H1 (cell line): ENCODE data around the gene ANGPTL2. TPM values are rescaled to one million over a fixed set of nuclear protein-coding genes. Genes with fewer than 3 reads are reported as not detected.

Experiments
- CTCF ChIA-PET: fragments of 300-600 bp; sonication (Branson Sonifier 250); formaldehyde crosslinking; loops from one replicate; lab custom pipeline; 2021; ENCODE audit not compliant: partially characterized antibody; lab: Charles Lee
- POLR2A ChIA-PET: fragments of 300-600 bp; sonication (Branson Sonifier 250); formaldehyde crosslinking; loops from one replicate; lab custom pipeline; 2021; ENCODE audit warnings: inconsistent platforms; ENCODE audit not compliant: partially characterized antibody; lab: Charles Lee
- DNase-seq, 2 experiments: peaks; one replicate each; pipeline versions ENCODE4 v3.0.0 to v3.0.0-alpha.2; 2010 to 2022; ENCODE audit warnings: low spot score in 2 of 2, low read depth in 1 of 2, mixed read lengths in 1 of 2
- FAIRE-seq: peaks from 2 replicates; lab custom pipeline; 2011; peaks lifted over from hg19 to GRCh38; lab: Jason Lieb, UNC
- H2AFZ ChIP-seq: 2 replicates; pipeline ENCODE4 v1.8.1; 2012; ENCODE audit warnings: low read length, inconsistent platforms
- H2AK5ac ChIP-seq: 2 replicates; pipeline ENCODE4 v1.6.1; 2013; ENCODE audit warnings: low read depth, low read length
- H2BK120ac ChIP-seq: replicated peaks from 2 replicates; pipeline ENCODE3; 2013; ENCODE audit warnings: low read depth, low read length, inconsistent platforms
- H2BK12ac ChIP-seq: 2 replicates; pipeline ENCODE4 v1.6.1; 2013; ENCODE audit warnings: low read depth, low read length
- H2BK15ac ChIP-seq: 2 replicates; pipeline ENCODE4 v1.6.1; 2013; ENCODE audit warnings: low read length
- H2BK20ac ChIP-seq: 2 replicates; pipeline ENCODE4 v1.6.1; 2013; ENCODE audit warnings: low read length
- H2BK5ac ChIP-seq: 2 replicates; pipeline ENCODE4 v1.6.1; 2013; ENCODE audit warnings: low read depth, low read length
- H3K14ac ChIP-seq: 2 replicates; pipeline ENCODE4 v1.6.1; 2013; ENCODE audit warnings: inconsistent platforms; ENCODE audit not compliant: insufficient read length
- H3K18ac ChIP-seq: 2 replicates; pipeline ENCODE4 v1.6.1; 2013; ENCODE audit warnings: low read length; ENCODE audit errors: extremely low read depth
- H3K23ac ChIP-seq: 2 replicates; pipeline ENCODE4 v1.6.1; 2013; ENCODE audit warnings: inconsistent platforms; ENCODE audit not compliant: insufficient read length
- H3K23me2 ChIP-seq: 2 replicates; pipeline ENCODE4 v1.6.1; 2013; ENCODE audit warnings: low read depth, low read length
- H3K27ac ChIP-seq: 2 replicates; pipeline ENCODE4 v1.6.1; 2011; ENCODE audit warnings: low read depth, low read length, inconsistent platforms
- H3K27me3 ChIP-seq, 4 experiments: replicated peaks in 1 of 4; 1 replicate in 1 of 4; 2 replicates in 3 of 4; pipeline versions ENCODE4 v1.6.1 to v1.8.1; 2011 to 2013; ENCODE audit warnings: low read length in 3 of 4, mild to moderate bottlenecking in 3 of 4, inconsistent platforms in 2 of 4, mixed read lengths in 2 of 4, moderate library complexity in 1 of 4; ENCODE audit not compliant: control insufficient read depth in 3 of 4, insufficient read depth in 3 of 4; ENCODE audit errors: extremely low read depth in 1 of 4
- H3K36me3 ChIP-seq, 4 experiments: 2 replicates each; pipeline versions ENCODE4 v1.6.1 to v1.8.1; 2011 to 2013; ENCODE audit warnings: mild to moderate bottlenecking in 4 of 4, low read length in 3 of 4, moderate library complexity in 2 of 4, control low read depth in 1 of 4, inconsistent platforms in 1 of 4; ENCODE audit not compliant: insufficient read depth in 4 of 4, control insufficient read depth in 2 of 4
- H3K4ac ChIP-seq: replicated peaks from 2 replicates; pipeline ENCODE3; 2013; ENCODE audit warnings: low read length, low read depth, mixed read lengths, inconsistent platforms; ENCODE audit not compliant: insufficient read length
- H3K4me1 ChIP-seq, 4 experiments: replicated peaks in 1 of 4; 1 replicate in 1 of 4; 2 replicates in 3 of 4; pipeline versions ENCODE4 v1.6.1 to v1.8.1; 2011 to 2013; ENCODE audit warnings: low read length in 3 of 4, inconsistent platforms in 2 of 4, mixed read lengths in 1 of 4; ENCODE audit not compliant: insufficient read depth in 4 of 4, control insufficient read depth in 3 of 4
- H3K4me2 ChIP-seq, 2 experiments: 2 replicates each; pipeline versions ENCODE4 v1.6.1 to v1.8.1; 2011 to 2013; ENCODE audit warnings: low read depth in 2 of 2, low read length in 2 of 2, control low read depth in 1 of 2, inconsistent platforms in 1 of 2, mild to moderate bottlenecking in 1 of 2; ENCODE audit not compliant: insufficient read depth in 1 of 2
- H3K4me3 ChIP-seq, 4 experiments: fragments of 200-600, 300-600 bp in 1 of 4; sonication (generic), shearing (Covaris generic), sonication (Bioruptor Twin) in 1 of 4; 2 replicates each; pipeline versions ENCODE4 v1.5.1 to v1.8.1; 2011 to 2016; ENCODE audit warnings: low read length in 4 of 4, low read depth in 3 of 4, control low read depth in 2 of 4, inconsistent platforms in 2 of 4, mild to moderate bottlenecking in 2 of 4, mixed read lengths in 1 of 4, moderate library complexity in 1 of 4; ENCODE audit not compliant: insufficient read depth in 2 of 4; ENCODE audit errors: extremely low read depth in 1 of 4
- H3K56ac ChIP-seq: replicated peaks from 2 replicates; pipeline ENCODE3; 2013; ENCODE audit warnings: low read depth, mild to moderate bottlenecking, mixed read lengths, low read length, inconsistent platforms; ENCODE audit not compliant: insufficient read length
- H3K79me1 ChIP-seq: 2 replicates; pipeline ENCODE4 v1.6.1; 2013; ENCODE audit warnings: low read depth, low read length, control low read depth
- H3K79me2 ChIP-seq, 2 experiments: 2 replicates each; pipeline versions ENCODE4 v1.6.1 to v1.8.1; 2012 to 2013; ENCODE audit warnings: low read length in 2 of 2, mild to moderate bottlenecking in 2 of 2, inconsistent platforms in 1 of 2; ENCODE audit not compliant: insufficient read depth in 2 of 2, control insufficient read depth in 1 of 2
- H3K9ac ChIP-seq, 4 experiments: replicated peaks in 1 of 4; 1 replicate in 1 of 4; 2 replicates in 3 of 4; pipeline versions ENCODE4 v1.6.1 to v1.8.1; 2011 to 2013; ENCODE audit warnings: low read depth in 3 of 4, low read length in 3 of 4, control low read depth in 2 of 4, mild to moderate bottlenecking in 2 of 4, moderate library complexity in 2 of 4, inconsistent platforms in 1 of 4; ENCODE audit errors: extremely low read depth in 1 of 4
- H3K9me3 ChIP-seq, 2 experiments: 2 replicates each; pipeline versions ENCODE4 v1.6.1 to v1.8.1; 2012 to 2013; ENCODE audit warnings: mild to moderate bottlenecking in 2 of 2, moderate library complexity in 2 of 2, control low read depth in 1 of 2, inconsistent platforms in 1 of 2, low read depth in 1 of 2, low read length in 1 of 2, mixed read lengths in 1 of 2; ENCODE audit not compliant: insufficient read depth in 2 of 2
- H4K20me1 ChIP-seq, 2 experiments: replicated peaks in 1 of 2; 2 replicates each; pipeline versions ENCODE3 to v1.8.1; 2011 to 2013; ENCODE audit warnings: inconsistent platforms in 2 of 2, low read length in 2 of 2, mild to moderate bottlenecking in 1 of 2; ENCODE audit not compliant: insufficient read depth in 2 of 2, control insufficient read depth in 1 of 2
- H4K5ac ChIP-seq: 2 replicates; pipeline ENCODE4 v1.6.1; 2013; ENCODE audit warnings: low read length, low read depth, mixed read lengths, inconsistent platforms; ENCODE audit not compliant: insufficient read length
- H4K8ac ChIP-seq: 2 replicates; pipeline ENCODE4 v1.8.0; 2013; ENCODE audit warnings: mild to moderate bottlenecking, moderate library complexity, low read length, inconsistent platforms; ENCODE audit not compliant: insufficient read depth; ENCODE audit errors: extremely low read depth
- H4K91ac ChIP-seq: replicated peaks from 2 replicates; pipeline ENCODE3; 2013; ENCODE audit warnings: low read length, mixed read lengths, inconsistent platforms; ENCODE audit not compliant: insufficient read length
- BACH1 ChIP-seq: IDR thresholded peaks from 2 replicates; pipeline ENCODE4 v1.6.1; 2012; ENCODE audit warnings: low read length, improper control_type of control experiment
- BRCA1 ChIP-seq: IDR thresholded peaks from 2 replicates; pipeline ENCODE4 v1.6.1; 2012; ENCODE audit warnings: low read depth, low read length, improper control_type of control experiment
- CBX5 ChIP-seq: fragments of 300-800, 300-1000 bp; sonication (generic); IDR thresholded peaks from 2 replicates; pipeline ENCODE4 v1.7.1; 2016; ENCODE audit warnings: antibody characterized with exemption, low read length, low read depth
- CTBP2 ChIP-seq: IDR thresholded peaks from 2 replicates; pipeline ENCODE4 v1.7.0; 2011; ENCODE audit warnings: borderline replicate concordance, mild to moderate bottlenecking, moderate library complexity, mixed read lengths, low read length; ENCODE audit not compliant: insufficient read depth, insufficient read length
- JUN ChIP-seq: IDR thresholded peaks from 2 replicates; pipeline ENCODE4 v1.6.1; 2011; ENCODE audit warnings: low read depth, mild to moderate bottlenecking, improper control_type of control experiment, low read length
- KDM5A ChIP-seq: fragments of 200-600 bp; IDR thresholded peaks from 2 replicates; pipeline ENCODE4 v1.7.1; 2012; ENCODE audit warnings: mild to moderate bottlenecking, low read length, inconsistent platforms, mixed read lengths
- TBP ChIP-seq: IDR thresholded peaks from 2 replicates; pipeline ENCODE4 v1.6.1; 2011; ENCODE audit warnings: low read depth, low read length, improper control_type of control experiment
- TEAD4 ChIP-seq: IDR thresholded peaks from 2 replicates; pipeline ENCODE4 v1.6.1; 2012; ENCODE audit warnings: low read depth, low read length, inconsistent platforms, mixed read lengths
- WGBS, 2 experiments: shearing (Covaris generic) in 1 of 2; methylation state at CpG; one replicate each; pipeline versions ENCODE4 v1.1.6 to v1.1.7; 2013 to 2015; ENCODE audit warnings: low lambda C conversion rate in 2 of 2, mixed read lengths in 2 of 2, inconsistent platforms in 1 of 2, low coverage in 1 of 2, missing lambda C conversion rate in 1 of 2; ENCODE audit not compliant: insufficient replicate concordance in 2 of 2, insufficient coverage in 1 of 2, insufficient read length in 1 of 2; ENCODE audit errors: extremely low coverage in 1 of 2, missing lambda C conversion rate in 1 of 2; 5-methylcytosine and 5-hydroxymethylcytosine counted together
- polyA plus RNA-seq, 7 experiments: library from polyadenylated mRNA; depleted of rRNA in 3 of 7; stranded (reverse) in 5 of 7; unstranded in 2 of 7; fragments of >200 nt in 5 of 7; fragments of 200-250 nt in 2 of 7; gene quantifications; 1 replicate in 5 of 7; 2 replicates in 1 of 7; 4 replicates in 1 of 7; pipeline versions ENCODE4 v1.2.1 to v1.2.3, GENCODE V29; 2011 to 2013; ENCODE audit warnings: missing spikeins in 2 of 7, mixed read lengths in 2 of 7
- total RNA-seq: library from RNA; stranded (reverse); fragmentation: NEBNext Ultra II Directional; extraction: Animal tissue kit (Norgen Biotek cat#: 25700); gene quantifications from 2 replicates; pipeline ENCODE4 v1.2.1, GENCODE V29; 2021

Gene ANGPTL2
- total and polyA plus RNA-seq, 2 of the 8 experiments (the other 6 are each of a cell fraction or from before 2014, with no cell fraction given) = 9.0 to 10.6 TPM

- no peaks in the 10 kb centered on the region for H3K79me2 ChIP-seq
- no peak overlapping the region for H2BK120ac ChIP-seq
- no peak overlapping the region for H2BK15ac ChIP-seq
- H3K36me3 ChIP-seq = no peaks in the 10 kb centered on the region
- no peak overlapping the region for H2AFZ ChIP-seq
- no peak overlapping the region for H2BK12ac ChIP-seq
- no peak overlapping the region for H3K56ac ChIP-seq
- H3K9ac ChIP-seq = no peak overlapping the region
- no peak overlapping the region for H2AK5ac ChIP-seq
- H3K18ac ChIP-seq = no peak overlapping the region
- no peaks in the 10 kb centered on the region for H3K79me1 ChIP-seq
- no peak overlapping the region for H2BK20ac ChIP-seq
- no peak overlapping the region for H4K91ac ChIP-seq
- DNase-seq = peak in 1 of 2 experiments; percentile 20
- H4K20me1 ChIP-seq = peaks cover 2% of the 10 kb centered on the region in 2 experiments
- CTCF ChIA-PET = interaction anchor here (1.1 to 2.4 kb wide), 2 partner anchors 146 to 147 kb away, joined by 4 to 7 read pairs; no protein-coding TSS in a partner anchor
- H3K9me3 ChIP-seq = no peaks in the 10 kb centered on the region
- no peak overlapping the region for H3K4ac ChIP-seq
- H4K8ac ChIP-seq = no peak overlapping the region
- no peaks in the 10 kb centered on the region for H3K4me1 ChIP-seq
- no peaks in the 10 kb centered on the region for H3K27me3 ChIP-seq
- no peak overlapping the region for H3K27ac ChIP-seq
- H4K5ac ChIP-seq = no peak overlapping the region
- FAIRE-seq = no peak
- no peaks in the 10 kb centered on the region for H3K23me2 ChIP-seq
- 89% methylated on average over 8 of the region's 8 CpGs; no CpG with 5 or more reads in 1 of the 2 experiments for WGBS, 2 experiments
- no peak overlapping the region for H2BK5ac ChIP-seq
- H3K14ac ChIP-seq = no peak overlapping the region
- no peak overlapping the region for H3K4me2 ChIP-seq
- no peak overlapping the region for H3K4me3 ChIP-seq
- no peak overlapping the region for H3K23ac ChIP-seq
- TF ChIP-seq TEAD4 (no peak), KDM5A (no peak), CTBP2 (no peak), BRCA1 (no peak), JUN (no peak), TBP (no peak), BACH1 (no peak), CBX5 (no peak)
- POLR2A ChIA-PET = interaction anchor here (0.8 kb wide), 1 partner anchor 9 kb away, joined by 3 read pairs; no protein-coding TSS in a partner anchor
Observed at GRCh38 chr9:127051881-127052595, 70.4 kb downstream of the ANGPTL2 start.
